WTC11 (cell line): ENCODE measurements around the gene GRK3. TPM values are rescaled to one million over a fixed set of nuclear protein-coding genes. Genes with fewer than 3 reads are reported as not detected.

ENCODE experiments used
- ATAC-seq: fragments of 200-7000 bp; cut with Tn5 transposase; 2 replicates; pipeline ENCODE4 v1.10.0; 2021; ENCODE audit warnings: mild to moderate bottlenecking, moderate library complexity
- CTCF ChIA-PET: fragments of 300-600 bp; sonication (Branson Sonifier 250); formaldehyde crosslinking; loops from one replicate; lab custom pipeline; 2021; ENCODE audit warnings: antibody characterized with exemption; lab: Charles Lee
- POLR2A ChIA-PET: fragments of 350-600 bp; sonication (Branson Sonifier 250); formaldehyde crosslinking; loops from one replicate; lab custom pipeline; 2021; ENCODE audit warnings: antibody characterized with exemption; lab: Charles Lee
- DNase-seq: peaks from one replicate; pipeline ENCODE4 v3.0.0; 2021; ENCODE audit warnings: low spot score
- H3K27ac Mint-ChIP-seq: 2 replicates; pipeline ENCODE4 v1.8.0; 2021; ENCODE audit warnings: mixed read lengths
- H3K27me3 Mint-ChIP-seq: 2 replicates; pipeline ENCODE4 v1.8.0; 2021; ENCODE audit warnings: low read depth, mild to moderate bottlenecking, moderate library complexity, mixed read lengths
- H3K36me3 Mint-ChIP-seq: 2 replicates; pipeline ENCODE4 v1.8.0; 2021; ENCODE audit warnings: mixed read lengths
- H3K4me1 Mint-ChIP-seq: 2 replicates; pipeline ENCODE4 v1.8.0; 2022; ENCODE audit warnings: mixed read lengths
- H3K4me3 Mint-ChIP-seq: 2 replicates; pipeline ENCODE4 v1.8.0; 2021; ENCODE audit warnings: mild to moderate bottlenecking, moderate library complexity, mixed read lengths
- H3K9me3 Mint-ChIP-seq: 2 replicates; pipeline ENCODE4 v1.8.0; 2021; ENCODE audit warnings: mixed read lengths
- CREM ChIP-seq: sonication (generic); formaldehyde crosslinking; IDR thresholded peaks from 2 replicates; pipeline ENCODE4 v1.8.1; 2022; ENCODE audit warnings: mild to moderate bottlenecking, missing genetic modification reagents, moderate library complexity
- ETV6 ChIP-seq: sonication (generic); formaldehyde crosslinking; IDR thresholded peaks from 2 replicates; pipeline ENCODE4 v1.8.1; 2022; ENCODE audit warnings: mild to moderate bottlenecking, missing genetic modification reagents
- GTF2I ChIP-seq: fragments of 250-450 bp; sonication (Bioruptor Pico); conservative IDR thresholded peaks from 2 replicates; pipeline ENCODE4 v1.4.0; 2021; ENCODE audit warnings: mild to moderate bottlenecking
- HMGA2 ChIP-seq: fragments of 250-450 bp; sonication (Bioruptor Pico); IDR thresholded peaks from 2 replicates; pipeline ENCODE4 v1.4.0; 2021; ENCODE audit warnings: mild to moderate bottlenecking, moderate library complexity
- IRF2 ChIP-seq: sonication (generic); formaldehyde crosslinking; IDR thresholded peaks from 2 replicates; pipeline ENCODE4 v1.8.0; 2022; ENCODE audit warnings: low read depth, missing genetic modification reagents, borderline replicate concordance
- JAZF1 ChIP-seq: fragments of 250-450 bp; sonication (Bioruptor Pico); IDR thresholded peaks from 2 replicates; pipeline ENCODE4 v1.9.0; 2021; ENCODE audit warnings: moderate library complexity, mild to moderate bottlenecking, inconsistent platforms
- MYBL2 ChIP-seq: sonication (generic); formaldehyde crosslinking; IDR thresholded peaks from 2 replicates; pipeline ENCODE4 v1.8.1; 2023; ENCODE audit warnings: mild to moderate bottlenecking, moderate library complexity, missing genetic modification reagents
- NR1H2 ChIP-seq: sonication (generic); formaldehyde crosslinking; IDR thresholded peaks from 2 replicates; pipeline ENCODE4 v1.9.0; 2021; ENCODE audit warnings: mild to moderate bottlenecking, moderate library complexity, missing genetic modification reagents
- NR2C2 ChIP-seq: sonication (generic); formaldehyde crosslinking; IDR thresholded peaks from 2 replicates; pipeline ENCODE4 v1.8.0; 2022; ENCODE audit warnings: mild to moderate bottlenecking, missing genetic modification reagents
- OVOL2 ChIP-seq: fragments of 250-450 bp; sonication (Bioruptor Pico); IDR thresholded peaks from 2 replicates; pipeline ENCODE4 v1.9.0; 2021; ENCODE audit warnings: mild to moderate bottlenecking, borderline replicate concordance
- TEAD4 ChIP-seq: sonication (generic); formaldehyde crosslinking; IDR thresholded peaks from 2 replicates; pipeline ENCODE4 v1.8.0; 2022; ENCODE audit warnings: mild to moderate bottlenecking, missing genetic modification reagents
- ZNF219 ChIP-seq: sonication (generic); formaldehyde crosslinking; IDR thresholded peaks from 2 replicates; pipeline ENCODE4 v1.8.0; 2023; ENCODE audit warnings: missing genetic modification reagents, mild to moderate bottlenecking, borderline replicate concordance
- ZNF232 ChIP-seq: sonication (generic); formaldehyde crosslinking; IDR thresholded peaks from 2 replicates; pipeline ENCODE4 v1.8.0; 2022; ENCODE audit warnings: mild to moderate bottlenecking, missing genetic modification reagents
- total RNA-seq: library from RNA; stranded (reverse); gene quantifications from 3 replicates; pipeline ENCODE4 v1.2.3, GENCODE V29; 2021
- TF ChIP-seq, protein P1 (sequence below): fragments of 250-450 bp; sonication (Bioruptor Pico); IDR thresholded peaks from 2 replicates; pipeline ENCODE4 v1.8.0; 2021; ENCODE audit warnings: mild to moderate bottlenecking
- TF ChIP-seq, protein P2 (sequence below): sonication (generic); formaldehyde crosslinking; IDR thresholded peaks from 2 replicates; pipeline ENCODE4 v1.8.1; 2022; ENCODE audit warnings: missing genetic modification reagents, borderline replicate concordance
- TF ChIP-seq, protein P3 (sequence below): sonication (generic); formaldehyde crosslinking; conservative IDR thresholded peaks from 2 replicates; pipeline ENCODE4 v1.8.1; 2022; ENCODE audit warnings: mild to moderate bottlenecking, missing genetic modification reagents
- TF ChIP-seq, protein P4 (sequence below): sonication (generic); formaldehyde crosslinking; IDR thresholded peaks from 2 replicates; pipeline ENCODE4 v1.8.1; 2022; ENCODE audit warnings: low read depth, mild to moderate bottlenecking, moderate library complexity, missing genetic modification reagents, borderline replicate concordance
- TF ChIP-seq, protein P5 (sequence below): sonication (generic); formaldehyde crosslinking; IDR thresholded peaks from 2 replicates; pipeline ENCODE4 v1.8.0; 2022; ENCODE audit warnings: mild to moderate bottlenecking, missing genetic modification reagents
- TF ChIP-seq, protein P6 (sequence below): fragments of 250-450 bp; sonication (Bioruptor Pico); conservative IDR thresholded peaks from 2 replicates; pipeline ENCODE4 v1.9.0; 2021; ENCODE audit warnings: mild to moderate bottlenecking
- TF ChIP-seq, protein P7 (sequence below): fragments of 250-450 bp; sonication (Bioruptor Pico); IDR thresholded peaks from 2 replicates; pipeline ENCODE4 v1.9.0; 2021; ENCODE audit warnings: mild to moderate bottlenecking
- TF ChIP-seq, protein P8 (sequence below): sonication (generic); formaldehyde crosslinking; IDR thresholded peaks from 2 replicates; pipeline ENCODE4 v1.8.0; 2022; ENCODE audit warnings: mild to moderate bottlenecking, missing genetic modification reagents
- TF ChIP-seq, protein P9 (sequence below): sonication (generic); formaldehyde crosslinking; conservative IDR thresholded peaks from 2 replicates; pipeline ENCODE4 v1.8.1; 2023; ENCODE audit warnings: mild to moderate bottlenecking, low read depth, missing genetic modification reagents, moderate library complexity

GRK3 gene
- total RNA-seq, 1 experiment from 2014 or later, result 27.1 TPM

DNA sequence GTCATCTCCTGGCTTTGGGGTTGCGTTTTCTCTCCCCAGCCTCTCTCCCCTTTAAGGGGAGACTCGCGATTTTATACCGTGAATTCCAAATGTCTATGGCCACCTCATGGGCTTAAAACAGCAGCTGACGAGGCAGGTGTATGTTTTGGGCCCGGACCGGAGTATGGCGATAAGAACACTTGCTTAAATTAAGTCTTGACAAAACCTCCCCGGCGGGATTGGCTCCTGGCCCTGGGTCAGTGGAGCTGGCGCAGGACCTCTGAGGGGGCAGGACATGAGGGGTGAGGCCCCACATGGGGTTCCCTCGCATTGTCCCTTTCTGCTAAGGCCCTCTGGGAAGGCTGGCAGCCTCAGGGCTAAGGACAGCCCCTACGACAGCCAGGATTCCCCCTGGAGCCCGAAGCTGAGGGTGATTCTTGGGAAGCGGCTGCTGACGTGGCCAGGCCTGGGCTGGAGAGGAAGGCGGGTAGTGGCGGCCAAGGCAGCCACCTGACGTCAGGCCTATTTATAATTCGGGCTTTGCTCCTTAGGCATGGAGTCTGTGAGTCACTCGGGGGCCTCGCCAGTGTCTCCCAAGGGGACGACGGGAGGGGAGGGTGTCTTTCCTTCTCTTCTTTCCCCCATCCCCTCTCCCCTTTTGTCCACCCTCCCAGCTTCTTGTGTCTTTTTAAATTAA lies 190.2 kb downstream of the GRK3 start:
- no peak for DNase-seq
- no peaks in the 10 kb centered on the region for H3K4me1 Mint-ChIP-seq
- no peak for ATAC-seq
- no peaks in the 10 kb centered on the region for H3K36me3 Mint-ChIP-seq
- POLR2A ChIA-PET, result no interaction called here
- H3K27ac Mint-ChIP-seq, result no peak overlapping the region
- no peak overlapping the region for H3K4me3 Mint-ChIP-seq
- H3K9me3 Mint-ChIP-seq, result peaks cover 3% of the 10 kb centered on the region; the same call in 1 of the 2 replicates
- TF ChIP-seq, protein P1, sequence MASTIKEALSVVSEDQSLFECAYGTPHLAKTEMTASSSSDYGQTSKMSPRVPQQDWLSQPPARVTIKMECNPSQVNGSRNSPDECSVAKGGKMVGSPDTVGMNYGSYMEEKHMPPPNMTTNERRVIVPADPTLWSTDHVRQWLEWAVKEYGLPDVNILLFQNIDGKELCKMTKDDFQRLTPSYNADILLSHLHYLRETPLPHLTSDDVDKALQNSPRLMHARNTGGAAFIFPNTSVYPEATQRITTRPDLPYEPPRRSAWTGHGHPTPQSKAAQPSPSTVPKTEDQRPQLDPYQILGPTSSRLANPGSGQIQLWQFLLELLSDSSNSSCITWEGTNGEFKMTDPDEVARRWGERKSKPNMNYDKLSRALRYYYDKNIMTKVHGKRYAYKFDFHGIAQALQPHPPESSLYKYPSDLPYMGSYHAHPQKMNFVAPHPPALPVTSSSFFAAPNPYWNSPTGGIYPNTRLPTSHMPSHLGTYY (CRISPR knock-in tag), result no peak
- TF ChIP-seq JAZF1 (CRISPR knock-in tag) (no peak), TEAD4 (CRISPR knock-in tag) (no peak), NR1H2 (no peak), ZNF232 (CRISPR knock-in tag) (no peak), MYBL2 (CRISPR knock-in tag) (no peak), ETV6 (no peak), IRF2 (CRISPR knock-in tag) (no peak), OVOL2 (CRISPR knock-in tag) (no peak), GTF2I (CRISPR knock-in tag) (no peak), NR2C2 (CRISPR knock-in tag) (no peak)
- TF ChIP-seq, protein P2, sequence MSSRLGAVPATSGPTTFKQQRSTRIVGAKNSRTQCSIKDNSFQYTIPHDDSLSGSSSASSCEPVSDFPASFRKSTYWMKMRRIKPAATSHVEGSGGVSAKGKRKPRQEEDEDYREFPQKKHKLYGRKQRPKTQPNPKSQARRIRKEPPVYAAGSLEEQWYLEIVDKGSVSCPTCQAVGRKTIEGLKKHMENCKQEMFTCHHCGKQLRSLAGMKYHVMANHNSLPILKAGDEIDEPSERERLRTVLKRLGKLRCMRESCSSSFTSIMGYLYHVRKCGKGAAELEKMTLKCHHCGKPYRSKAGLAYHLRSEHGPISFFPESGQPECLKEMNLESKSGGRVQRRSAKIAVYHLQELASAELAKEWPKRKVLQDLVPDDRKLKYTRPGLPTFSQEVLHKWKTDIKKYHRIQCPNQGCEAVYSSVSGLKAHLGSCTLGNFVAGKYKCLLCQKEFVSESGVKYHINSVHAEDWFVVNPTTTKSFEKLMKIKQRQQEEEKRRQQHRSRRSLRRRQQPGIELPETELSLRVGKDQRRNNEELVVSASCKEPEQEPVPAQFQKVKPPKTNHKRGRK (CRISPR knock-in tag), result no peak
- TF ChIP-seq, protein P3, sequence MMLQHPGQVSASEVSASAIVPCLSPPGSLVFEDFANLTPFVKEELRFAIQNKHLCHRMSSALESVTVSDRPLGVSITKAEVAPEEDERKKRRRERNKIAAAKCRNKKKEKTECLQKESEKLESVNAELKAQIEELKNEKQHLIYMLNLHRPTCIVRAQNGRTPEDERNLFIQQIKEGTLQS, result no peak
- TF ChIP-seq, protein P4, sequence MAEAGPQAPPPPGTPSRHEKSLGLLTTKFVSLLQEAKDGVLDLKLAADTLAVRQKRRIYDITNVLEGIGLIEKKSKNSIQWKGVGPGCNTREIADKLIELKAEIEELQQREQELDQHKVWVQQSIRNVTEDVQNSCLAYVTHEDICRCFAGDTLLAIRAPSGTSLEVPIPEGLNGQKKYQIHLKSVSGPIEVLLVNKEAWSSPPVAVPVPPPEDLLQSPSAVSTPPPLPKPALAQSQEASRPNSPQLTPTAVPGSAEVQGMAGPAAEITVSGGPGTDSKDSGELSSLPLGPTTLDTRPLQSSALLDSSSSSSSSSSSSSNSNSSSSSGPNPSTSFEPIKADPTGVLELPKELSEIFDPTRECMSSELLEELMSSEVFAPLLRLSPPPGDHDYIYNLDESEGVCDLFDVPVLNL (CRISPR knock-in tag), result no peak
- TF ChIP-seq, protein P5, sequence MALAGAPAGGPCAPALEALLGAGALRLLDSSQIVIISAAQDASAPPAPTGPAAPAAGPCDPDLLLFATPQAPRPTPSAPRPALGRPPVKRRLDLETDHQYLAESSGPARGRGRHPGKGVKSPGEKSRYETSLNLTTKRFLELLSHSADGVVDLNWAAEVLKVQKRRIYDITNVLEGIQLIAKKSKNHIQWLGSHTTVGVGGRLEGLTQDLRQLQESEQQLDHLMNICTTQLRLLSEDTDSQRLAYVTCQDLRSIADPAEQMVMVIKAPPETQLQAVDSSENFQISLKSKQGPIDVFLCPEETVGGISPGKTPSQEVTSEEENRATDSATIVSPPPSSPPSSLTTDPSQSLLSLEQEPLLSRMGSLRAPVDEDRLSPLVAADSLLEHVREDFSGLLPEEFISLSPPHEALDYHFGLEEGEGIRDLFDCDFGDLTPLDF (CRISPR knock-in tag), result no peak
- TF ChIP-seq, protein P6, sequence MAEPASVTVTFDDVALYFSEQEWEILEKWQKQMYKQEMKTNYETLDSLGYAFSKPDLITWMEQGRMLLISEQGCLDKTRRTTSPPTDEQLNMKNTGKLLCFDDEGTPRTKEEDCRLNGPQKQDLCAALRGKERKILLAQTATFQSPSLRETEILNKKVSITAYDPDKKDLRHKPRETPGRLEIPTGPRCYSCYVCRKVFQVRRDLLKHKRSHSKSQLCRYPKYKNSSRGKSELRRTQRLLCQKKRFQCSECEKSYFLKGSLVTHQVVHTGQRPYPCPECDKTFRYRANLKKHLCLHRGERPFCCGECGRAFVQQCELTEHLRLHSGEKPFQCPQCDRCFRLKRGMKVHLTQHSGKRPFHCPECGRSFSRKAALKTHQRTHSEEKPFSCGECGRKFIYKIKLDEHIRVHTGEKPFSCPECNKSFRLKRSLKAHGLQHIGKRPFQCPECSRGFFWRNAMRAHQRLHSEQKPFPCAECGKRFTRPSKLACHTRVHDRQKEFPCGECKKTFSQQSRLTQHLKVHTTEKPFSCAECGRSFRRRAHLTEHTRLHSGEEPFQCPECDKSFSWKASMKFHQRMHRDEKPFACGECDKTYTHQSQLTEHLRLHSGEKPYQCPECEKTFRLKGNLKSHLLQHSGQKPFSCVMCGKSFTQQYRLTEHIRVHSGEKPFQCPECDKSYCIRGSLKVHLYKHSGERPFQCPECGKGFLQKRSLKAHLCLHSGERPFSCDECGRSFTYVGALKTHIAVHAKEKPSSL (CRISPR knock-in tag), result no peak
- TF ChIP-seq, all 79 proteins: peak for 0
- no peaks in the 10 kb centered on the region for H3K27me3 Mint-ChIP-seq
- CTCF ChIA-PET, result no interaction called here

DNA sequence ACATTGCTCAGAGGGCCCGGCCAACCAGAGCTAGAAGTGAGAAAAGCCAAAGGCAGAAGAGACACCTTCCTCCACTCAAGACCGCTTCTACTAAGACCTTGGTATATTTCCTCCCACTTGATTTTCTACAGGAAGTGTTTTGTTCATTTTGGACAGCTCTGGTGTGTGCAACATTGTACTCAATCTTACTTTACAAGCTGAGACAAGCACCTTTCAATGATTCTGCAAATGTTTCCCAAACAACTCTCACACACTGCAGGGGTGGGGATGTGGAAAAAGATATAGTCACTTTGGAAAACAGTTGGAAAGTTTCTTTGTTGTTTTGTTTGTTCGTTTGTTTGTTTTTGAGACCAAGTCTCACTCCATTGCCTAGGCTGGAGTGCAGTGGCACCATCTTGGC lies 193.2 kb downstream of the GRK3 start:
- Mint-ChIP-seq H3K36me3 (no peaks in the 10 kb centered on the region), H3K27me3 (no peaks in the 10 kb centered on the region), H3K27ac (no peak overlapping the region), H3K4me3 (no peak overlapping the region), H3K4me1 (no peaks in the 10 kb centered on the region), H3K9me3 (peaks cover 3% of the 10 kb centered on the region; the same call in 1 of the 2 replicates)
- ChIA-PET CTCF (no interaction called here), POLR2A (no interaction called here)
- ATAC-seq, result no peak
- no peak for DNase-seq
- TF ChIP-seq, protein P4 (CRISPR knock-in tag), result no peak
- TF ChIP-seq, protein P7, sequence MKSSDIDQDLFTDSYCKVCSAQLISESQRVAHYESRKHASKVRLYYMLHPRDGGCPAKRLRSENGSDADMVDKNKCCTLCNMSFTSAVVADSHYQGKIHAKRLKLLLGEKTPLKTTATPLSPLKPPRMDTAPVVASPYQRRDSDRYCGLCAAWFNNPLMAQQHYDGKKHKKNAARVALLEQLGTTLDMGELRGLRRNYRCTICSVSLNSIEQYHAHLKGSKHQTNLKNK (CRISPR knock-in tag), result no peak
- TF ChIP-seq JAZF1 (CRISPR knock-in tag) (no peak), HMGA2 (CRISPR knock-in tag) (no peak), CREM (CRISPR knock-in tag) (no peak), ZNF232 (CRISPR knock-in tag) (no peak), ZNF219 (CRISPR knock-in tag) (no peak)
- TF ChIP-seq, protein P8, sequence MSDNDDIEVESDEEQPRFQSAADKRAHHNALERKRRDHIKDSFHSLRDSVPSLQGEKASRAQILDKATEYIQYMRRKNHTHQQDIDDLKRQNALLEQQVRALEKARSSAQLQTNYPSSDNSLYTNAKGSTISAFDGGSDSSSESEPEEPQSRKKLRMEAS (CRISPR knock-in tag), result no peak
- TF ChIP-seq, protein P9, sequence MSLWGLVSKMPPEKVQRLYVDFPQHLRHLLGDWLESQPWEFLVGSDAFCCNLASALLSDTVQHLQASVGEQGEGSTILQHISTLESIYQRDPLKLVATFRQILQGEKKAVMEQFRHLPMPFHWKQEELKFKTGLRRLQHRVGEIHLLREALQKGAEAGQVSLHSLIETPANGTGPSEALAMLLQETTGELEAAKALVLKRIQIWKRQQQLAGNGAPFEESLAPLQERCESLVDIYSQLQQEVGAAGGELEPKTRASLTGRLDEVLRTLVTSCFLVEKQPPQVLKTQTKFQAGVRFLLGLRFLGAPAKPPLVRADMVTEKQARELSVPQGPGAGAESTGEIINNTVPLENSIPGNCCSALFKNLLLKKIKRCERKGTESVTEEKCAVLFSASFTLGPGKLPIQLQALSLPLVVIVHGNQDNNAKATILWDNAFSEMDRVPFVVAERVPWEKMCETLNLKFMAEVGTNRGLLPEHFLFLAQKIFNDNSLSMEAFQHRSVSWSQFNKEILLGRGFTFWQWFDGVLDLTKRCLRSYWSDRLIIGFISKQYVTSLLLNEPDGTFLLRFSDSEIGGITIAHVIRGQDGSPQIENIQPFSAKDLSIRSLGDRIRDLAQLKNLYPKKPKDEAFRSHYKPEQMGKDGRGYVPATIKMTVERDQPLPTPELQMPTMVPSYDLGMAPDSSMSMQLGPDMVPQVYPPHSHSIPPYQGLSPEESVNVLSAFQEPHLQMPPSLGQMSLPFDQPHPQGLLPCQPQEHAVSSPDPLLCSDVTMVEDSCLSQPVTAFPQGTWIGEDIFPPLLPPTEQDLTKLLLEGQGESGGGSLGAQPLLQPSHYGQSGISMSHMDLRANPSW (CRISPR knock-in tag), result no peak
